HG02763 (cell line): ENCODE data around the gene BSCL2.
"Not testable (repeated sequence)": the region's sequence is repeated elsewhere in the genome, so short reads cannot be mapped to it uniquely, and the experiment has no call there.

Experiments used
- ATAC-seq: cut with Tn5 transposase; IDR thresholded peaks from one replicate; pipeline ENCODE4 v1.9.1; 2021; ENCODE audit warnings: mild to moderate bottlenecking, moderate library complexity; ENCODE audit not compliant: unreplicated experiment

The BSCL2 gene

DNA sequence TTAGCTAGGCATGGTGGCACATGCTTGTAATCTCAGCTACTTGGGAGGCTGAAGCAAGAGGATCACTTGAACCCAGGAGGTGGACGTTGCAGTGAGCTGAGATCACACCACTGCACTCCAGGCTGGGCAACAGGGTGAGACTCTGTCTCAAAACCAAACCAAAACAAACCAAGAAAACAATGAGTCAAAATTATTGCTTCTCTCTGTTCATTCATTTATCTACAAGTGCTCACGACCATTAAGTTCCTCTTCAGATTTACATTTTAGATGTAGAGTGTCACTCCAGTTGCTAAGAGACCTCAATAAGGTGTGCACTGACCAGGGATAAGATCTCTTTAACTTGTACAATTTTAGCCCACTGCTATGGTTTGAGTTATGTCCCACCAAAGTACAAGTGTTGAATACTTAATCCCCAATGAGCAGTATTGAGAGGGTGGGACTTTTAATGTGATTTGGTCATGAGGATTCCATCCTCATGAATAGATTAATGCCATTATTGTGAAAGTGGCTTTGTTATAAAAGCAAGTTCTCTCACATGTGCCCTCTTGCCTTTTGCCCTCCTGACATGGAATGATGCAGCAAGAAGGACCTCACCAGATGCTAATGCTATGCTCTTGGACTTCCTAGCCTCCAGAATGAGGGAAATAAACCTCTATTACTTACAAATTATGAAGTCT lies 12.2 kb upstream of the BSCL2 start:
- no peak for ATAC-seq

DNA sequence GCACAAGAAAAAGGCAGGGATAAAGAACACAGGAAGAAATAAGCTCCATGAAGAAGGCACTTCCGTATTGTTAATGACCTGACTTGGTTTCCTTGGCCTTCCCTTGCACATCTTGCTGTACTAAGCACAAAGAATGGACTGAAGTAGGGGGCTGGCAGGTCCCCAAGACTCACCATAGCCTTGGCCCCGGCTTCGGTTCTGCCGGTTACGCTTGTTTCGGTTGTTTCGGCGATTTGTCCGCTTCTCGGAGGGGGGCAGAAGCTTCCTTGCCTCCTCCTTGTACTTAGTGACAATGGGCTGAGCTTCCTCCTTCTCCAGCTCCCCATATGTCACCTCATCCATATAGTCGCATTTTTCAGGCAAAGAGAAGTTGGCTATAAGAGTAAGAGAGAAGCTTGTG lies 9.6 kb upstream of the BSCL2 start:
- ATAC-seq = no peak

DNA sequence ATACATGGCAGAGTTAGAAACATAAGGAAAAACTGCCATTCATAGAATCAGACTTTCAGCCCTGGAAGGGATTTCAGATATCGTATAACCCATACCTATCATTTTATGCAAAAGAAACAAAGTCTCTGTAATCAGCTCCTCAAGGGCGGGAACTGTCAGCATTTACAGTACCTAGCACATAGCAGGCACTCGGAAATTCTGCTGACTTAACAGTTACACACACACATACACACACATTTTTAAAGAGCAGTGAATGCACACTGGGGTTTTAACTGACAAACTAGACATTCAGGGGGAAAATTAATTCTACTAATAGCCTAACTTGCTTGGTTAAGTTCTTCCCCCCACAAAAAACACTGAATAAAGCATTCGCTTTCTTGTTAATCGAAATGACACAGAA lies 9.0 kb upstream of the BSCL2 start:
- no peak for ATAC-seq

DNA sequence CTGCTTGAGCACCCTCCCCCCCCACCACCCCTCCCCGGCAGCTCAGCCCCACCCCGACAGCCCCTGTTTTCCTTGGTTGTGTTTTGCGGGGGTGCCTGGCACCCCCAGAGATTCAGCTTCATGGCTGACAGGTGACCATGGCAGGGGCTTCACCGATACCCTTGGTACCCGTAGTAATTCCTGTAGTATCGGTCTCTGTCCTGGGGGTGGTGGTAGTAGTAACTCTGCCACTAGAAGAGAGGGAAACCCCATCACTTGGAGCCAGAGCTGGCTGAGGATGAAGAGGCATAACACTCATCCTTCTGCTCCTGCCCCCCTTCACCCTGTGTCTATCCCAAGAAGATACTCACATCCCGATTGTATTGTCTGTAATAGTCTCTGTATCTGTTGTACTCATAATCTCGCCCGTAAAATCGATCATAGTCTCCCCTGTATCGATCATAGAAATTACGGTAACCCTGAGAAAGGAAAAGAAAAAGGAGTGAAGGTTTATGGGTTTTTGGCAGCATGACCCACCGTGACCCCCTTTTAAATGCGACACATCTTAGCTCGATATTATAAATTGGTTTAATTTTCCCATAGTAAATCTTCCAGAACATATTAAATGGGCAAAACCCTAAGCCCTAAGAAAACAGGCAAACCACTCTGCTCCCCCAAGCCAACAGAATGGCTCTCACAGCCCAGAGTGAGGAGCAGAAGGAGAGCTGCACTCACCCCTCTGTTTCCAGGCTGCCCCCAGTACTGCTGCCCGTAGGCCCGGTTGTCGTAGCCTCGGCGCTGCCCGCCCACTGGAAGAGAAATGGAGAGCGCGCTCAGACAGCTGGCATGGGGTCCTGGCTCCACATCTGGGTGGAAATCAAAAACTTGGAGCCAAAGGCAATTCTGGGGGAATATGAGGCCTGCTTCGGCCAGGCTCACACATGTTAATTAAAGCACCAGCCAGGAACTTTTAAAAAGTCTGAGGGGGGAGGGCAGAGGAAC lies 8.2 kb upstream of the BSCL2 start:
- no peak for ATAC-seq

DNA sequence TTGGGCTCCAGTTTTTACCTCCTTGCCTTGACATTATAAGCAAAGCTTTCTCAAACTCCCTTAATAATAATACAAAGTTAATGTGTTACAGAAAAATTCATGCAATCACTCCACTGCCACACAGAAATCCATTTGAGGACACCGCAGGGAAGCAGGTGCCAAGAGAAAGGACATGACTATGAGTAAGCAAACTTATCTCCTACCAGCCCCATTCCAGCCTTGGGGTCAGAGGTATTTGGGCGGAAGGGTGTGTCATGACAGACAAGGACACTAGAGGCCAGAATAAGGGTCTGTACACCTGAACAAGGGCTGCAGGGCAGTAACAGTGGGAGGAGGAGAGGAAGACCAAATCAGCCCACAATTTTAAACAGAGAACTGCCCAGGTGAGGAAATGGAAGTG lies 6.1 kb upstream of the BSCL2 start:
- no peak for ATAC-seq

DNA sequence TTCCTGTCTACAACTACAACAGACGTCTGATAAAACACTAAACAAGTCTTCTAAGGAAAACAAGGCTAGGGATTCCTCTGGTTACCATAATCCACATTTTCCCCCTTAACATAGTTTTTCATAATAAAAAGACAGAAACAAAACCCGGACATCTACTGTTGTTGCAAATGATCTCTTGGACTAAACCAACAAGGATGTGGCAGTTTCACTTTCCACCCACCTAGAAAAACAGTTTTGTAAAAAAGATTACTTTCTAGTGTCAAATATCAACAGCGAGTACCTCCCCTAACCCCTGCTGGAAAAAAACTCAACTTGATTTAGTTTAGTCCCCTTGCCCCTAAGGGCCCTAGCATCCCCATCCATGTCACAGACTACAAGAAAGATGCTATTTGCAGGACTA lies 5.6 kb upstream of the BSCL2 start:
- no peak for ATAC-seq

DNA sequence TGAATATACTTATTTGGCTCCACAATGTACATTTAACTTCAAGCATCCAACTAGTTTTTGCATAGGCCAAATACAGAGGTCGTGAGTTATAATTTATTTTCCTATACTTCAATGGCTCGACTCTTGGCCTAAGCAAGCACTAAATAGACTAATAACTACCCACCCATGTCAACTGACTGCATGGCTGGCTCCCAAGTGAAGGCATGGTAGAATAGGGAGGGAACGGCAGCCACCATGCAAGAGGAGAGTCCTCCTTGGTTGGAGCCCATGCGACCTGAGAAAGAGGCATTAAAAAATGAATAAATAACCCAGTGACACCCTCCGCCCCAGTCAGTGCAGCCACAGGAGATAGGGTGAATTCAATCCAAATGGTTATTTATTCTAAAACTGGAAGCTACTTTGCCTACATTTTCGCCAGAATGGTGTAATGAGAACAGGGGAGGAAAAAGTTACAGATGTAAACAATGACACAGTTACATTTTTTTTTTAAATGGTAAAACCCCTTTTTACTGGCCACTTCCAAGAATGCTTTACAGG lies 5.1 kb upstream of the BSCL2 start:
- no peak for ATAC-seq

DNA sequence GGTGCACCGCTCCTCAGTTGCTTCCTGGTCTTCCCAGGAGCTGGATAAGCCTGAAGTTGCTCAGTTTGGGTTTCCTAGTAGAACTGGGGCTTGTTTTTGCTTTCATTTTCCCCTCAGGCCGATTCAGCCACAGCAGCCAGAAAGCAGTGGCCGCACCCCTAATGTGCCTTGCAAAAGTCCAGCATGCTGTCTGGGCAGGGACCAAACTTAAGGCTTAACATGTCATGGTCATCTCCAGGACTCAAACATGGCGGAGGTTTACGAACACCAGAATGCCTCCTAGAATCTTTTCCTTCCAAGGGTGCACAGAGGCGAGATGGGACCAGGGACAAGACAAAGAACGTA lies 2.7 kb upstream of the BSCL2 start:
- no peak for ATAC-seq

DNA sequence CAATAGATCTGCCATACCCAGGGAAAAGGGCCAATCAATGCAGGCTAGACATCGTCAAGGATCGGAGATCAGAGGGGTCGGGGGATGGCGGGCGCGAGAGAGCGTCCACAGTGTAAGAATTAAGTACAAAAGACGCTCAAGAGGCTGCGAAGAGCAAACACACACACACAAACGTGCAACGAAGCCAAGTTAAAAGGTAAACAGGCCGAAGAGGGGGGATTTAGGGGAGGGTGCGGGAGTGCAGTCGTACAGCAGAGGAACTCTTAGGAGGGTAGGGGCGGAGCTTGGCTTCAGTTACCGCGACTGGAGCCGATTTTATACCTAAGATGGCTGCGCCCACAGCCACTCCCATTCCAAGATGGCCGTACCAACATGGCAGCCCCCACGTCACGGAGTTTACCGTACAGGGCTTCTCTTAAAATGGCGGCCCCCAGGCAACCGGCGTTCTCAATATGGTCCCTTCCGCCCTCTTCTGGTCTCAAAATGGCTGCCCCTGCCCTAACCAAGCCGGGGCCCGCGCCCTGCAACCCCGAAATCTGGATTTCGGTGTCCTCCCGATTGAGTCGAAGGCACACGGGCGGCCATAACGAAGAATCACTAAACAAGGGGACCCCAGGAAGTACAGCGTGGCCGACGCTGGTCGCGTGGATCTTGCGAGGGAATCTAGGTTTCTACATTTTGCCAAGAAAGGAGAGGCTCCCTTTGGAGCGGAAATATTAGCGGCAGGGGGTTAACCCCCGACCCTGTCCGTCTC lies 2.2 kb upstream of the BSCL2 start:
- peak; percentile 66 for ATAC-seq

DNA sequence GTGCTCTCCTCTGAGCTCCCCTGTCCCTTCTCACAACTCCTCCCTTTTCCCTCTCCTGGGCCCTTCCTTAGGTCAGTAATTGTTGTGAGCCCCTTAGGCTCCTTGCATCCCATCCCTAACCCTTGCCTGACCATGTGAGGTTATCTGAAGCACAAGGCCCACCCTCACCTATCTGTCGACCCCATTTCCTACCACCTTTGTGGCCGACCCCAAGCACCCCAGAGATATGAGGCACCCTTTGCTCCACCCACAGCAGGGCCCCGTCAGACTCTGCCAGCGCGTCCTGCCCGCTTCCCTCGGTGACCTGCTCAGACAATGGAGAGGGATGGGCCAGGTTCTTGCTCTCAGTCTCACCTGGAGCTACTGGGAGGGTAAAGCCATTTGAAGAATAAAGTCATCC lies 1.6 kb upstream of the BSCL2 start:
- ATAC-seq = no peak

DNA sequence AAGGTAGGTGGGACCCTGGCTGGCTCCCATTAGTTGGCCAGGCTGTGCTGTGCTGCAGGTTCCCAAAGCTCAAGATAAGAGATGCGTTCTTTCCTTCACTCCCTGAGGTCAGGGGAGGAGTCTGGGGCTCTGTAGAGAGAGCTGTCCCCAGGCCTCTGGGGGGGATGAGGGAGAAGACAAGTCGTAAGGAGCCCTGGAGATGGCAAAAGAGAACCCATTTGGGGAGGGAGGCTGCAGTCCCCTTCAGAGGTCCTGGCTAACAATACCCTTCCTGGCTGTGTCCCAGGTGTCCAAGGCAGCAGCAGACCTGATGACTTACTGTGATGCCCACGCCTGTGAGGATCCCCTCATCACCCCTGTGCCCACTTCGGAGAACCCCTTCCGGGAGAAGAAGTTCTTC lies 1.2 kb upstream of the BSCL2 start:
- ATAC-seq = no peak

DNA sequence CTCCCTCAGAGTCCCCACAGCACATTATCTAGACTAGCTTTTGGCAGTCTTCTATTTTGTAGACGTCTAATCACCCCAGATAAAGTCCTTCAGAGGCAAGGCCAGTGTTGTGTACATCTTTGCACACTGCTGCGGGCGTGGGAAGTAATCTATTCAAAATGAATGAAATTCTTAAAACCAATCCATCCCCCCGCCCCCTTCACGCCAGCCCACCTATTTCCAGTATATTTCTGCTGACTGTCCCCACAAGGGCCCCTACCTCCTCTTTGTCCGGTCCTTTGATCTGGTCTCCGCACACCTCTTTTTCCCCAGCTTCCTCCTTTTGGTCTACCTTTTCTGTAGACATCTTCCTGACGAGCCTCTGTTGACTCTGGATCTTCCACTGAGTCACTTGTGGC lies 375 bp downstream of the BSCL2 start:
- ATAC-seq = no peak

DNA sequence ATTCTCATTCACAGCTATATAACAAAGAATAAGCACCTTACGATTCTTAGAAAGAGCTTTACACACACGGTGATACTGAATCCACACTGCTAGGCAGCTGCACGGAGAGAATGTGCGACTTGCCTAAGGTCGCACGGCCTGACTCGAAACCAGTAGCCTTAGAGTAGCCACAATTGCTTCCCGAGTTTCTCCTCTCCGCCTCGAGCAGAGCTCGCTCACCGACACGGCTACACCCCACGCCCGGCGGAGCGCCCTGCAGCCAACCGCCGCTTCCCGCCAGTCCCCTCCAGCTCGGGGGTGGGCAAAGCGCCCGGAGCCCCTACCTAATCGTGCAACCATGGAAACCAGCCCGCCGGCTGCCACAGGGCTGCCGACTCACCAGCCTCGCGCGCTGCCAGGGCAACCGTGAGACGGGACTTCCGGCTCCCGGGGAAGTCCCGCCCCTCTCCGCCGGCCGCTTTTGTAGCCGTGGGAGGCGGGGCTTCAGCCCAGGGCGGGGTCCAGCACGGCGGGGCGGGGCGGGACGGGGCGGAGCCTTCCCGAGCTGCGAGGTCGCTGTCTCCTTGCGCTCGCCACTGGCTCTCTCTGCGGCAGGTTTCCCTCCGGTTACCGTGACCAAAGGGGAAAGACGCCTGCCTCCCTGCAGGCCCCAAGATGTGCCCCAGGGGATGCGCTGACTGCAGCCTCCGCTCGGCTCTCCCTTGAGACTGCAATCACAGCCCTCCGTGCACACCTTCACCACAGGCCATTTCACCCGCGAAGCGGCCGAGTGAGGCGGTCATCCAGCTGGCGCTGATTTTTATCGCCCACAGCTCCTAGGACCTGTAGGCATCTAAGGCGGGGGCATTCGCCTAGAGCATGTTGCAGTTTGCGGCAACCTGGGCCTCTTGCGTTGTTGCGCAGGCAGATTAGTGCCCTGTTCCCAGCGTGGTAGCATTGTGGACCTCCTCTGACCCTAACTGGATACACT lies 1.1 kb downstream of the BSCL2 start:
- peak; percentile 63 for ATAC-seq

DNA sequence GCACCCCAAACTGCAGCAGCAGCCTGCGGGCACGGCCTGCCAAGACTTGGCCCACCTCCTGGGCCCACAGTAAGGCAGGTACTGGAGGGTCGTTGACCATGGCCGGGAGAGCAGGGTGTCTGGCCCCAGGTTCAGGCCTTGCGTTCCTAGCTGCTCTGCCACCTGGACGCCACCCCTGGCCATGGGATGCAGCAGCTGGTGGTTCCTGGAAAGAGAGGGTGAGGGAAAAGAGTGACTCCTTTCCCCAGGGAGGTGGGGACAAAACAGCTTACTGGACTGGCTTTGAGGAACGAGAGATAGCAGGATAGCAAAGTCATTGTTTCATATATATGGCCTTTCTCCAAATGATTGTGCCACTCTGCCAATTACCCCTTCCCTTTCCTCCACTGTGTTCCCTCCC lies 1.8 kb downstream of the BSCL2 start:
- no peak for ATAC-seq

DNA sequence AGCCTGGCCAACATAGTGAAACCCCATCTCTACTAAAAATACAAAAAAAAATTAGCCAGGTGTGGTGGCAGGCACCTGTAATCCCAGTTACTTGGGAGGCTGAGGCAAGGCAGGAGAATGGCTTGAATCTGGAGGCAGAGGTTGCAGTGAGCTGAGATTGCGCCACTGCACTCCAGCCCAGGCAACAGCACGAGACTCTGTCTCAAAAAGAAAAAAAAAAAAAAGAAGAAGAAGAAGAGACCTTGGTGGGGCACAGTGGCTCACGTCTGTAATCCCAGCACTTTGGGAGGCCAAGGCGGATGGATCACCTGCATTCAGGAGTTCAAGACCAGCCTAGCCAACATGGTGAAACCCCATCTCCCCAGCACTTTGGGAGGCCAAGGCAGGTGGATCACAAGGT lies 3.3 kb downstream of the BSCL2 start:
- ATAC-seq = not testable (repeated sequence)

DNA sequence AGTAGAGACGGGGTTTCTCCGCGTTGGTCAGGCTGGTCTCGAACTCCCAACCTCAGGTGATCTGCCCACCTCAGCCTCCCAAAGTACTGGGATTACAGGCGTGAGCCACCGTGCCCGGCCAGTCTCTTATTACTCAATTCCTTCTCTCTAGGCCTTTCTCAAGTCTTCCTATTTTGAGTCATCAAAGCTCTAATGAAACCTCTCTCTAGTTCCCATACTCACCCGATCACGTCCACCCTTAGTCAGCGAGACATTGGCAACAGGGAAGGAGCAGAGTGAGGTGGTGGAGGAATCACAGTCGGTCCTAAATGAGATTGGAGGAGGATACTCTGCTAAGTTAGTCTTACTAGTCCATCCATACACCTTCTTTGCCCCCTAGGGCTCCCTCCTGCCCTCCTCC lies 5.0 kb downstream of the BSCL2 start:
- ATAC-seq = no peak

DNA sequence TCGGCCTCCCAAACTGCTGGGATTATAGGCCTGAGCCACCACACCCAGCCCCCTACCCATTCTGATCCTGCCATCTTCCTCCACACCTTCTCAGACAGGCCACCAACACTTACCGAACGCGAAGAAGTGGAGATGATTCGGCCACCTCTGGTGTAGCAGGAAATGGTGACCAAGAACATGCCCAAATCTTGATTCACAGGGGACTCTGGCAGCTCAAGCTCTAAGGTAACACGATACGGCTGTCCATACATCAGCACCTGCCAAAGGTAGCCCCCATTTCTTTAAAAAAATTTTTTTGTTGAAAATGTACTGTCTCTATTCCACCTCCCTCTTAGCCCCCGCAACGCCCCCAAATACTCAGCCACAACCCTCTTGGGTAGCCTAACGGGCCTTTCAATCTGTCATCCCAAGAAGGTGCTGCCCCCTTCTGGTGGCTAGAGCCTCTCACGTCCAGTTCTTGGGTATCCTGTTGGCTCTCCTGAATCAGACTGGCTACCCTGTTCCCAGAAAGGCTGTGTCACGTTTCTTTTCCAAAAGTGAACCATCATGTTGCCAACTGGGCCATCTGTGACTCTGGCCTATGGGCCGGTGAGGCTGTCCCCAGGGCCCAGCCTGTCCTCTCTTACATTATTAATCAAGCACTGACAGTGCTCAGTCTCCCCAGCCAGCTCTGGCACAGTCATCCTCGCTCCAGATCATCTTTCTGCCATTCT lies 12.6 kb downstream of the BSCL2 start:
- ATAC-seq = no peak

DNA sequence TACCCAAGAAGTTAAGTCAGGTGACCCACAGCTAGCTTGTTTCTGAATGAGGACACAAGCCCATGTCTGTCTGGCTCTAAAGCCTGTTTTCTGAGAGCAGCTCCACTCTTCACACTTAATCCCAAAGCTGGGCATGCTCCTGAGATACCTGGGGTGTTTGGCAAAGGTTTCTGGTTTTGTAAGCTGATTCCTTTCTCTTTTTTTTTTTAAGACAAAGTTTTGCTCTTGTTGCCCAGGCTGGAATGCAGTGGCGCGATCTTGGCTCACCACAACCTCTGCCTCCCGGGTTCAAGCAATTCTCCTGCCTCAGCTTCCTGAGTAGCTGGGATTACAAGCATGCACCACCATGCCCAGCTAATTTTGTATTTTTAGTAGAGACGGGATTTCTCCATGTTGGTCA lies 13.6 kb downstream of the BSCL2 start:
- ATAC-seq = not testable (repeated sequence)

DNA sequence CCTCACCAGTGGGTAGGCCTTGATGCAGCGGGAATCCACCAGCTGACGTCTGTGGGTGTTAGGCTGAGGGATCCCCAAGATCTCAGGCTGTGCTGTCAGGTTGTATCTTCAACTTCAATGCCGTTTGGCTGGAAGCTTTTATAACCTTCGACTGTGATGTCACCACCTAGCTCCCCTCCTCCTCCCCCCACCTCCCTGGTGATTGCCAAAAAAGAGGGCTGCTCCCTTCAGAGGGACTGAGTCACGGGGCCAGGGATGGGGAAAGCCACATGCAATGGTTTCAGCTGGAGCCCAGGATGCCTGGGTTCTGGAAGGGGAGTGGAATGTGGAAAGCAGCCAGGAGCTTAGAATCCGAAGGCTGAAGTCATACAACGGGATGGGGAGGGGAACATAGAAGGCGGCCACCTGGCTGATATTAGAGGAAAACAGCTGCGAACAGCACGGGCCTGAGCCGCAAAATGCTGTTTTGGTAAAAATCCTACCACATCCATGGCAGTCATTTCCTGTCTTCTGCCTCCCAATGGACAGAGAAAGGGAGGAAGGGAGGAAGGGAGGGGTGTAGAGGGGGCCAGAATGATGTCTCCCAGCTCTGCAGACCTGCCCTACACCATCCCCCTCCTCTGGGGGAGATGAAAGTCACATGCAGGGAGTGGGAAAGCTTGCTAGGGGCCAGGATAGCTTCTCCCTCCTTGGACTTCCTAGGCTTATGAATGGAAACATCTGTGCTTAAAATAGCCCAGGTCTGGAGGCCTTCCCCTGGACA lies 17.6 kb downstream of the BSCL2 start, which contains the start of gene LRRN4CL:
TSS of gene LRRN4CL (minus strand) at position 110 of the 763 bp plus-strand sequence. CDS start 1,022 bp downstream, outside the sequence.
- no peak for ATAC-seq
